Islet precursor cell (in vitro differentiated cells): ENCODE measurements around the gene GATD1.

ENCODE experiments used
- DNase-seq: peaks from one replicate; pipeline ENCODE4 v3.0.0-alpha.2; 2018

GATD1 gene

GRCh38 chr11:811446-812245, 34.4 kb upstream of the GATD1 start:
- no peak for DNase-seq

DNA sequence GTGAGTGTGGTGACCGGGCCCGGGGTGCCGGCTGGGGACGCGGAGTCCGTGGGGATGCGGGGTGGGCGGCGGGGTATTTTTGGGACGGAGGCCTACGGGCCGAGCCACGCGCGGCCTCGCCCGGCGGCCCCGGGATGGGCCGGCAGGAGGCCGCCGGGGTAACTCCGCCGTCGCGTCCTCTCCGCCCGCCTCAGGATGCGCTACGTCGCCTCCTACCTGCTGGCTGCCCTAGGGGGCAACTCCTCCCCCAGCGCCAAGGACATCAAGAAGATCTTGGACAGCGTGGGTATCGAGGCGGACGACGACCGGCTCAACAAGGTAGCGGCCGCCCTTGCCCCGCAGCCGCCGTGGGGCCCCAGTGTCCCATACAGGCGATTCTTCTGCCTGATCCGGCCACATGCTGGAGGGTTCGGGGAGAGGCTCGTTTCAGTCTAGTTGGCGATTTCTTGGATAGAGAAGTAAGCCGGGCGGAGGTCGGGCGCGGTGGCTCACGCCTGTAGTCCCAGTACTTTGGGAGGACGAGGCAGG, 32.8 kb upstream of the GATD1 start:
- DNase-seq, result no peak

GRCh38 chr11:809287-810039, 32.2 kb upstream of the GATD1 start, which contains the start of gene RPLP2:
TSS of gene RPLP2 (plus strand) at chr11:809967. CDS start at chr11:810235, 268 bp downstream.
- DNase-seq, result peak; percentile 98

GRCh38 chr11:808427-809286, 31.4 kb upstream of the GATD1 start:
- DNase-seq, result no peak

DNA sequence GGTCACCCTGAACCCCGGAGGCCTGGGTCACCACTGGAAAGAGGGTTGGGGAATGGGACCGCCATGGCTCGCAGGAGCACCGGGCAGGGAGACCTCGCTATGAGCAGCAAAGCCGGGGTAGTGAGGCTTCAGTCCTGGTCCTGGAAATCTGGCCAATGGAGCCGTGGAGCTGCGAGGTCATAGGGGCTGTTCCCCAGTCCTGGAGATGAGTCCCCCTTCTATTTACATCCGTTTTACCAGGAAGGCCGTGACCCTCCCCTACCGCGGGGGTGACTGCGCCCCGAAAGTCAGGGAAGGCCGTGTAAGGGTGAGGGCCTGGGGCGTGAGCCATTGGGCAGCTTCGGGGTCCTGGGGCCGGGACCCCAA, 27.3 kb upstream of the GATD1 start:
- DNase-seq, result no peak

DNA sequence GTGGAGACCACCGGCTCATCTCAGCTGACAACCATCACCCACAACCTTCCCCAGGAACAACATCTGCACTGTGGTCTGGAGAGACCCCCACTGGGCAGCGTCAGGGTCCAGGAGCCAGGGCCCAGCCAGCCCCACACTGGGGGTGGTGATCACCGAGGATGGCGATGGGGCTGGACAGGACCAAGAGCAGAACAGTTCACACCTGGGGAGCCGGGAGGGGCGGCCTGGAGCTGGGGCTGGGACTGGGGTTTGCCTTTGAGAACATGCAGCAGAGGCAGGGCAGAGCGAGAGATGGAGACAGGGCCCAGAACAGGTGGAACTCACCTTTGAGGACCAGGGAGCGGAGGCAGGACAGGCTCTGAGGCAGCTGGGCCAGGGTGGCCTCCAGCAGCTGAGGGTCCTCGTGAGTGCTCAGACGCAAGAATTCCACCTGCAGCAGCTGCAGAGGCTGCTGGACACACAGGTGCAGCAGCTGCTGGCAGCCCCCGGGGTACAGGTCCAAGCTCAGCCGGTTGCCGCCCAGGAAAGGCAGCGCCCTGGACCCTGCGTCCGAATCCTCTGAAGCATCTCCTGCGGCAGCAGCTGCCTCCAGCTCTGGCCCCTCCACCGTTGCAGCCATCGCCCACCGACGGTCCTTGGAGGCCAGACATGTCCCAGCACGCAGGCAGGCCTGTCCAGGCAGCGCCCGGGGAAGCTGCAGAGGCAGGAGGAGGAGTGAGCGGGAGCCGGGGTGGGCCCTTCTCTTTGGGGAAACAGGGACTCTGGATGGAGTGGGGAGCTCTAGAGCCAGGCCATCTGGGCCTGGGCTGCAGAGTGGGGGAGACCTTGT, 26.7 kb upstream of the GATD1 start:
- no peak for DNase-seq

DNA sequence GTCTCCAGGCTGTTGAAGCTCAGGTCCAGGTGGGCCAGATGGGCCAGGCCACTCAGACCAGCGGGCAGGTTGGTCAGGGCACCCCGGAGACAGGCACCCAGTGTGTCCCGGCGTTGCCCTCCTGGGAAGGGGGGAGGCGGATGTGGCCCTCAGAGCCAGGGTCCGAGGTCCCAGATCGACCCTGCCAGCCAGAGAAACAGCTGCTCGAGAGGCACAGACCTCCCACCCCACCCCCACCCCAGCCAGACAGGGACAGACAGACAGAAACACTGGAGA, 26.1 kb upstream of the GATD1 start:
- no peak for DNase-seq

GRCh38 chr11:802693-803466, 25.6 kb upstream of the GATD1 start:
- no peak for DNase-seq

DNA sequence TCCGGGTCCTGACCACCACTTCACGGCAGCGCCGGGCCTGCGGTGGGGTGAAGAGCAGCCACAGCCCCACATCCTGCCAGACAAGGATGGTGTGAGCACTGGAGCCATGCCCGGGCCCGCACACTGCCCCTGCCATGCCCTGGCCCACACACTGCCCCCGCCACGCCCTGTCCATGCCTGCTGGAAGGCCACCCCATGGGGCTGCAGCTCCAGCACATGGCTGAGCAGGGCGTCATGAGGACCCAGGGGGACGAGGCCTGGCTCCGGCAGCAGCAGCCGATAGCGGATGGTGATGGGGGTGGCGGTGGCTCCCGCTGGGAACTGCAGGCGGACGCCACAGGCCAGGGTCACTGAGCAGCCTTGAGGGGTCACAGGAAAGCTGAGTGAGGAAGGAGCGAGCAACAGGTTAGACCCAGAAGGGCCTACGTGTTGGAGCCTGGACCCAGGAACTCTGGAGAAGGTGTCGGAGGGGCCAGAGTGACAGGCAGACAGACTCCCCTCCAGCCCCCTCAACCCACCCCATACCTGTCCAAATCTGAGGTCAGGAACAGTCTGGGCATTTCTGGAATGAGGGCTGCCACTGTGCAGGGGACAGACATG, 24.8 kb upstream of the GATD1 start:
- no peak for DNase-seq

DNA sequence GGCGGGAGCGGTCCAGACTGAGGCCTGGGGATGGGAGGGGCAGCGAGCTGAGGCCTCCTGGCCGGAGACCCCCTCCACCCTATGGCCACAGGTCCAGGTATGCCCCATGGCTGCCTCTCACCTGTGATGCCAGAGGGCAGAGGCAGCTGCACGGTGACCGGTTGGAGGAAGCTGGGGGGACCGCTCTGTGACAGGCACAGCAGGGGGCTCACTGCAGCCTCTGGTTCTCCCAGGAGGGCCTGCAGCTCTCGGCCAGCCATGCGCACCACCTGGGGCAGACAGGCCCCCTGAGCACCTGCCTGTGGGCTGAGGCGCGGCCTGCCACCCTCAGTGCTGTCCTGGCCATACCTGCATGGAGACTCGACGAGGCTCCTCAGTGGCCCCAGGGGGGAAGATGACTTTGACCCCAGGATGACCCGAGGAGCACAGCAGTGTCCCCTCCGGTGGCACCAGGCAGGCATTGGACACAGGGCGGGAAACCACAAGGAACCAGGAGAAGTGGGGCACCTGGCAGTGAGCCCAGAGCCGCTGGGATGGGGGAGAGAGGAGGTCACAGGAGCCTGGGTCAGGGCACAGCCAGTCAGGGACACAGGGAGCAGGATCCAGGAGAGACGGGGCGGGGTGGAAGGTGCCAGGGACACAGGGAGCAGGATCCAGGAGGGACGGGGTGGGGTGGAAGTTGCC, 24.0 kb upstream of the GATD1 start:
- DNase-seq, result no peak

DNA sequence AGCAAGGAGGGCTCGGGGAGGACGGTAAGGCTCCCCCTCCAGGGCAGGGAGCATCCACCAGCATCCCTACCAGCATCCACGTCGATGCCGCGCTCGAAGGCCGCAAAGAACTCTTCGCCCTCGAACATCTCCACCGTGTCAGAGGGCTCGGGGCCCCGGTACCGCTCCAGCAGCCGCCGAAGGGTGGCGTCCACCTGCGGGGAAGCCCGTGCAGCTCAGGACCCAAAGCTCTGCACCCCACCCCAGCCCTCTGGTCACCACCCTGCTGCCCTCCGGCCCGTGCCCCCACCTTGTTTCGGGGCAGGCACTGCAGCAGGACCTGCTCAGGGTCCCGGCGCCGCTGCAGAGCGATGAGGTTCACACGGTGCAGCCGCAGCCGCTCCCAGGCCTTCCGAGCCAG, 23.2 kb upstream of the GATD1 start:
- no peak for DNase-seq

GRCh38 chr11:799641-800316, 22.5 kb upstream of the GATD1 start:
- DNase-seq, result no peak

GRCh38 chr11:798093-798713, 20.9 kb upstream of the GATD1 start, which contains the start of gene SLC25A22:
TSS of gene SLC25A22 (minus strand) at chr11:798281. CDS start at chr11:795006, 3,275 bp downstream.
- DNase-seq, result peak; percentile 88

- DNase-seq, result peak; percentile 83
These were observed 20.2 kb upstream of the GATD1 start for GRCh38 chr11:797296-798092.

DNA sequence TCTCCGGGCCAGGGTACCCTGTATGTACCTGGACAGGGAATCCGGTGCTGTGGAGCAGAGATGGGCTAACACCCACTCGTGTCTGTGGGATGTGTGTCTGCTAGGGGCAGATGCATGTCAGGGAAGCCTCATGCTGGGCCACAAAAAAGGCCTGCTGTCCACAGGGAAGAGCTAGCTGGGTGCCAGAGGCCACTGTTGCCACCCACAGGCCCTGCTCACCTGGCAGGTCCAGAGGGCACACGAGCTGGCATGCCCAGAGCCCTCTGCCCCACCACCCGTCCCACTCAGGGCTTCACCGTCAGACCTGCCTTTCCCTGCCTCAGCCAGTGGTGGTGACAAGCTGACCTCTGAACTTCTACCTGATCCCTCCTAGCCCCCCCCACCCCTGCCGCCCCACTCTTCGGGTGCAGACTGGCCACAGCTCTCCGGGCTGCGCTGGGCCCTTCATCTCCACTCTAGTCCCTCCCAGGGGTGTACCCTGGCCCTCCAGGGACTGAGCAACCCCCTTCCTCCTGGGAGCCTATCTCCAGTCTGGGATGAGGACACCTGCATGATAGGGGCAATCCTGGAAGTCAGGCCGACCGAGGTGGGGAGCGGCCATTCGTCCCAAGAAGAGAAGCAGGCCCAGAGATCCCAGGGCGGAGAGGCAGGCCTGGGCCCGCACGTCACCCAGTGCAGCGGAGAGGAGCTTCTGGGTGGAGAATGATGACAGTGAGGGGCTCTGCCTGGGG, 19.4 kb upstream of the GATD1 start:
- no peak for DNase-seq

DNA sequence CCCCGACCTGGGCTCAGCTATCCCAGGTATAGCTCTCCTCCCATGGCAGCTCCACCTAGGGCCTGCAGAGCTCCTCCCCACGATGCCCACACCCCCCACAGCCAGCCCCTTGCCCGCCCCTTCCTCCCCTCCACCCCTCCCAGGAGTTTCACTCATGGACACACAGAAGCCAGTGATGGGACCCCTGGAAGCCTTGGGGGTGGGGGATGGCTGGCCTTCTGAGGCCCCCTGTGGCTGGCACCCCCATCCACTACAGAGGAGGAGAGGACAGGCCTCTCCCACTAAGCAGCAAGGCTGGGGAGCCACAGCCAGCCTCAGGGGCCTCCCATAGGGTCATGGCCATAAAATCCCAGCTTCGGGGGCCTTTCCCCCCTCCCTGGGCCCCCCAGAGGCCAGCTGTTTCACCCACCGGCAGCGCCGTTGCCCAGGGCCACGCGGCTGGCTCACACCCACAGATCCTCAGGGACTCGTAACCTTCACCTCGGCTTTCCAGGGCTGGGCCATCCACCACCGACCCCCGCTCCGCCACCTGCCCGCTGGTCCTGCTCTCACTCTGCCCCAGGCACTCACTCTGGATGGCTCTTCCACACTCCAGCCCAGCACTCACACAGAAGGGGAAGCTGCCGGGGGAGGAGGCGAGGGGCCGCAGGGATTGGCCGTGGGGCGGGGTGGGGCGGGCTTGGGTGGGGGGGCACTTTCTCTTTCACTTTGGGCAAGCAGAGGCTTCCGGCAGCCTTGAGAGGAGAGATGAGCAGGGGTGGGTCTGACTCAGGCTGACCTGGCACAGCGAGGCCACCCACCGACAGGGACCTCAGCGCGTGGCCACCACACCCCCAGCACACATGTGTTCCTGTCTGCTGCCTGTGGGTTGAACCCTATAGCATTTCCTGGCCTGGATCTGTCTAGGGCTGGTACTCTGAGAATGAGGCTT, 18.6 kb upstream of the GATD1 start:
- peak; percentile 89 for DNase-seq
